LHCN-M2 (cell line): ENCODE data around the gene GPR149. TPM values are rescaled to one million over a fixed set of nuclear protein-coding genes. Genes with fewer than 3 reads are reported as not detected.

Experiments
- DNase-seq: peaks from one replicate; pipeline ENCODE4 v3.0.0-alpha.2; 2012; ENCODE audit warnings: low read depth
- total RNA-seq: library from RNA; depleted of rRNA; stranded (reverse); fragments of >200 nt; gene quantifications from 2 replicates; pipeline ENCODE4 v1.2.3, GENCODE V29; 2014; rRNA removed

GPR149 gene
- total RNA-seq, 1 experiment from 2014 or later, result not detected

DNA sequence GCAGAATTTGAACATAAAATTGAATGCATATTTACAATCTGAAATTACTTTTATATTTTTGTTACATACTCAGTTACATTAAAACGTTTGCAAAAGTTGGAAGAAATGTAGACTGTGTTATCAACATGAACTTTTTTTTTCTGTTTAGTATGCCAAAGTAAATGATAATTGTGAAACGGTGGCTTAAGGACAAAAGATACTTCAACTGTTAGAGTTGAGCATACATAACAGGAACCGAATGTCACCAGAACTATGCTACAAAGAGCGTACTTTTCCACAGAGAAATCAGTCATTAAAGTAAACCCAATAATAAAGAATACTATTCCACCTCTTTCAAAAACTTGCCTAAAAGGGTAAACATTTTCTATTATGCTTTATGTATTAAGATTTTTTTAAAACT lies 91.4 kb downstream of the GPR149 start:
- no peak for DNase-seq

DNA sequence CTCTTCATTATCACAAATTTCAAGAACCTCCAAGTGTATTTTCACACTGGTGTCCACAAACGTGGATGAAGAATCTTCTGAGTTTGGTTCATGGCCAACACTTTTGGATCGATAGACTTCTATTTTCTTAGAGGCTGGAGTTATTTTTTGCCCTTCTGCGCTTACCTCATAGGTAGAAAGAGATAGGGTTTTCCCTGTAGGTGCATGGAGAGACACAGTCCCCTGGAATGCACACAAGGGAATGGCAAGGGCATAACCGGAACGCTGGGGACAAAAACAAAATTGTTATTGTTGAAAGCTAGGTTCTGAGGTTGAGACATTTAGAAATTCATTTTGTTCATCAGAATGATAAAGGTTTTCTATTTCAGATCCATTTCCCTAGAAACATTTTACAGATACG lies 92.0 kb downstream of the GPR149 start:
- DNase-seq, result no peak

DNA sequence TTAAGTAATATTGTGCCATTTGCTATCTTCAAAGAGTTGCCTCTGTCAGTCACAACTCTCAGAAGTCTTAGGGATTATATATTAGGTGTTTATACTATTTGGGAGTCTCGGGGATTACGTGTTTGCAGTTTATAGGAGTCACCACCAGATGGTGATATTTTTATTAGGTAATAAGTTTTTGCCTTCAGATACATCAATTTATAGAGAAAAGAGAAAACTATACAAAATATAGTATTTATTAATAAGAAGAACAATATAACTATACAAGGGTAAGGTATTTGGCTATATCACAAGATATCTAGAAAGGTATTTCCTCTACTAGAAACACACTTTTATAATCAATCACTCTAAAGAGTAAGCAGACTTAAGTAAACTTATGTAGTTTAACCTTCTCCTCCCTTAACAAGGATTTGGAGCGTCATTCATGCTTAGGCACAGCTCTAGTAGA lies 95.0 kb downstream of the GPR149 start:
- DNase-seq, result peak; percentile 39

DNA sequence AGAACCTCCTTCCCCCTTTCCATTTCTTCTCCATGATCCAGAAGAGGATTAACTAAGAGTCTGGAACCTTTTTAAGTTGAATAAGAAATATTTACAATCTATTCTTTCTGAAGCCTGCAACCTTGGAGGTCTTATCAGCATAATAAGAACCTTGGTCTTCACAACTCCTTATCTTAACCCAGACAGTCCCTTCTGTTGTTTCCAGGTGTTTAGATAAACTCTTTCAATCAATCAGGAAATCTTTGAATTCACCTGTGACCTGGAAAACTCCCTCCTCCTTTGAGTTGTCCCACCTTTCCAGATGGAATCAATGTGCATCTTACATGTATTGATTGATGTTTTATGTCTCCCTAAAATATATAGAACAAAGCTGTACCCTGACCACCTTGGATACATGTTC lies 102.1 kb downstream of the GPR149 start:
- no peak for DNase-seq

DNA sequence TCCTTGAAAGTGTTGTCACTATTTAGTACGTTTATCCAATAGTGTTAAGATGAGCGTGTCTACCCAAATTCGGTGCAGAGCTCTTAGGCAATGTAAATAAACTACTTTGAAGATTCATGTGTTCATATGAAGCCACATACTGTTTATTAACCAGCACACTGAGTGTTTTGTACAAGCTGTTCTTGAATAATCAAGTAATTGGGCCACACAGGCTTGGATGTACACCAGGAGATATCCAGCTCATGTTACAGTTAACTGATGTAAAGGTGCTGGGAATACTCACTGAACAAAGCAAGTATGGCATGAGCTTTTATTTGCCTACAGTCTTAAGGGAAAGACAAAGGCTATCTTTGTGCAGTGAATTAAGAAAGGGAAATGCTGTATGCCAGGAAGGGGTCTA lies 105.1 kb downstream of the GPR149 start:
- DNase-seq, result no peak

DNA sequence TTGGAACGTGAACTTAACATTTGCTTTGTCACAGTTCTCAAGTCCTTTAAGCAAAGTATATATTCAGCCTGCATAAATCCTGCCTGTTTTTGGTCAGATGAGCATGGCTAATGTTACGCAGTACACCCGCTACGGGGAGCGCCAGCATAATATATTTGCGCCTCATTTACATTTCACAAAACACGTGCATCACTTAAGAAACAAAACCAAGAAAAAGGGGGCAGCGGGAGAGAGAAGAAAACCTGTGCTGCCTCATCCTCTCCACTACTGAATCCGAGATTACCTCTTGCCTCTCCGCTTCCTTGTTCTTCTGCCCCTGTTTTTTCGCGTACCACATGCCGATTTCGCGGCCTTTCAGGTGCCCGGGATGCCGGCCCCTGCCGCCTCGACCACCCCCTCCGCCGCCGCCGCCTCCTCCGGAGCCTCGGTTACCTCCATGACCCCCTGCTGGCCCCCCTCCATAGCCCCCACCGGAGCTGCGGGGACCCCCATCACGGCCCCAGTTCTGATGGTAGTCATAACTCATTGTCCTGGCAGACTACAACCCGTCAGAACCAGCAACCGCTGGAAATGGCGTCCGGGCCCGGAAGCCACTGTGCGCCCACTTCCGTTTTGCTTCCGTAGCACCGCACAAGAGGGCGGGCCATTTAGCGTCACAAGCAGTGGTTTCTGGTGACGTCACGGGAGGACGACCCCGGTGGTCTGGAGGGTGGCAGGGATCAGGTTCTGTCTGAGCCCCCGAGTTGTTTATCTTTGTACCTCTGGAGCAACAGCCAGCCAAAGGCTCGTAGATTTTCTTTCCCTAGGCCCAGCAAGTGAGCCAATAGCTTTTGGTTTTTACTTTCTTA lies 105.9 kb downstream of the GPR149 start, which contains the start of gene DHX36:
DHX36 (minus strand) TSS at position 597 of the 848 bp plus-strand sequence; CDS start at position 526, 71 bp downstream.
- peak; percentile 86 for DNase-seq

DNA sequence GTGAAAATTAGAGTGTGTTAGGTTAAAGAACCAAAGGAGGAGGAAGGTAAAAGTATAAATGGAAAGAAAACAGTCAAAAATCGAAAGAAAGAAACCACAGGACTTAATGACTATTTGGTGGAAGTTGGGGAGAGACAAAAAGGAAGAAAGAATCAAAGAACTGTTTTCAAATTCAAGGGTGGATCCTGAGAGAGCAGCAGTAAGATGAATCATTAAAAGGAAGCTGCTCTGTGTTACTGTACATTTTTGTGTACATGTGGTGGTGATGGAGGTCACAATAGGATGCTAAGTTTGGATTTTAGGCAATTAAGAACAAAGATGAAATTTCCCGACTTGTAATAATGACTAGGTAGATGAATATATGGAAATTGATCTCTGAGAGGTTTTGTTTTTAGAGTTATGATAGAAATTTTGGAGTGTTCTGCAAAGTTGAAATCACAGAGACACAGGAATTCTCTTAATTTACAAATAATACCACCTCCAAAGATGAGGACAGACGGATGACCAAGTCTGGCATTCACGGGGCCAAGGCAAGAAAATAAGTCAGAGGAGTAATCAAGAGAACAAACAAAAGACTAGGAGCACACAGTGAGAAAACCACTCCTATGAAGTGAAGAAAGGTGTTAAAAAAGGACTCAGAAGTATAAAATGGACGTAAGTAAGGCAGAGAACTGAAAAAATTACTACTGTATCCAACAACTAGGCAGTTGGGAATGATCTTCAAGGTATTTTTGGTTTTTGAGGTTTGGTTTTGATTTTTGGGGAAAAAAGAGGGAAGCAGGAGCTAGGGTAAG lies 112.8 kb downstream of the GPR149 start:
- no peak for DNase-seq

DNA sequence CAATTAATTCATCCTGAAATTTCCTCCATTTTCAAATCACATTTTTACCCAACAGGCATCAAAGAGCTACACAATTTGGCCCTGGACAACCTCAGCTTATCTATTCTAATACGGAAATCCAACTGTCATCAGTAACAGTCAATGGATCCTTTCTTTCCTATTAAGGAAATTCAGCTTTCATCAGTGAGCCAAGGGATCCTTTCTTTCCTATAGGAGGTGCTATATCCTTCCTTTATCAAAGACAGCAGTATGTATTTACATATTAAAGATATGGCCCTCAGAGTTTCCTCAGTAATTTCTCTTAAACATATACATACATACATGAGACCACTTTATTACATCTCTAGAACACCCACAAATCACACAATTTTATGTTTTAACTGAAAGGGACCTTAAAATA lies 115.8 kb downstream of the GPR149 start:
- no peak for DNase-seq

DNA sequence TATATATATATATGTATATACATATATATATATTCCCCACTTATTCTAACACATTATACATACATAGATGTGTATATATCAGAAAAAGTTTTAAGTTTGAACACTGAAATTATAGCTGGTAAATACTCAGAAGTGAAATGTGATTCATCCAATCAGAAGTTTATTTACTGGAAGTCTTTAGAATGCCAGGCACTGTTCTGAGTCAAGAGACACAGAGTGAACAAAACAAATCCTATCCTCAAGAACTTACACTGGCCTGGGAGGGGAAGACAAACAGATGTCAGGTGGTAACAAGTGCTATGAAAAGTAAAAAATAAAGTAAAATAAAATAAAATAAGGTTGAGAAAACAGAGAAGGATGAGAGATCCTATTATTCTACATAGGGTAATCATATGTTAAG lies 119.2 kb downstream of the GPR149 start:
- DNase-seq, result peak; percentile 40

DNA sequence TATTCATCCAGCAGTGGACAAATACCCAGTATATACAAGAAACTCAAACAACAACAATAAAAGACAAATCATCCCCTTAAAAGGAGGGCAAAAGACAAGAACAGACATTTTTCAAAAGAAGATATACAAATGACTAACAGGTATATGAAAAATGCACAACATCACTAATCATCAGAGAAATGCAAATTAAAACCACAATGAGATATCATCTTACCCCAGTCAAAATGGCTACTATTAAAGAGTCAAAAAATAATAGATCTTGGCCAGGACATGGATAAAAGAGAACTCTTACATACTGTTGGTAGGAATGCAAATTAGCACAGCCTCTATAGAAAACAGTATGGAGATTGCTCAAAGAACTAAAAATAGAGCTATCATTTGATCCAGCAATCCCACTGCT lies 122.6 kb downstream of the GPR149 start:
- DNase-seq, result no peak

DNA sequence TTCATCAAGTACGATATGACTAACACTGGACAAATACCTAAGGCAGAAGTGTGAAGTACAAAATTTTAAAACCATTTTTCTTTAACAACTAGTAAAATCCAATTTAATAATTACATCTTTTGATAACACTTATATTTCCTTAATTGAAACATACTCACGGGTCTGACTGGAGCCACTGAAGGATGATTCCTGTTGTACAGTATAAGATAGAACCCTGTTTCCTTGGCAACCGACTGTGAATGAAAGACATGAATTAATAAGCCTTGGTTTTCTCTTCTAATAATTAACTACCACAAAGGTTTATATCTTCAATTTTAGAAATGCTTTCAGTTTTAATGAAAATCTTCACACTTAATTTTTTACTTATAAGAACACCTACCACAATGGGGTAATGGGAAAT lies 125.1 kb downstream of the GPR149 start:
- DNase-seq, result no peak

DNA sequence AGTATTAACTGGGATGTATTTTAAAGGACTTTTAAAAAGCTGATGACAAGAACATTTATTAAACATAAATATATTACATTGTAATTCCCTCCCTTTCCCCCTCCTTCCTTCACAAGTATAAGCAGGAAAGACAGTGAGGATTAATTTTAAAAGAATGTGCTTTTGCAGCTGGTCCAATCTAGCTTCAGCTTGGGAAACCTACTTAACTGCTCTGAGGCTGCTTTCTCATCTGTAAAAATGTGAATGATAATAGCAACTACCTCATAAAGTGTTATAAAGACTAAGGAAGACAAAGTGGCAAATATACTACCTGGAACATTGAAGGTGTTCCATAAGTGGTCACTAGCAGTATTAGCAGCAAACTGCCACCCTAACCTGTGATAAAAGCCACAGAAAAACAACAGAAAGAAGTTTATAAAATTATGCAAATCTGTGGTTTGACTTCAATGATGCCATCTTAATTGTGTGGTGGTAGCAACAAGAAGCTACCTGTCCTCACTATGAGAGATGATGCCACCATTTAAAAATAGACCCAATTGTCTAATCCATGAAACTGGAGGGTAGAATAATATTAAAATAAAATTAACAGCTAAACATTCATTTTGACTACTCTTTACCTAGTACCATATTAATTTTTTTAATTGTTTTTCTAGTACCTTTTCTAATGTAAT lies 125.7 kb downstream of the GPR149 start:
- peak; percentile 28 for DNase-seq

DNA sequence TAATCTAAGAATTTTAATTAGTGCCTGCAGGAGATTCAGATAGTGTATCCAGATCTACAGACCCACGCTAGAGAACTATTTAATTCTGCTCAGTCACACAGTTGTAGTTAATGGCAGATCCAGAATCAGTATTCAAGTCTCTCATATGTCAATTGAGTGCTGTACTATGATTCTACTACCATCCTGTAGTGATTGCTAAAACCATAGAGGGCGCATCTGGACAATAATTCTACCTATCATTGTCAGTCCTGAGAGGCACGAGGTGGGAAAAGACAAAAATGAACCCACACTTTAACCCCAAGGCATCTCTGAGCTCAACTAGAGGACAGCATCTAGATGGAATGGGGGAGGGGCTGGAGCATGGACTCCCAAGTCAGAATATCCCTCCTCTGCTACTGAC lies 128.4 kb downstream of the GPR149 start:
- peak; percentile 4 for DNase-seq

DNA sequence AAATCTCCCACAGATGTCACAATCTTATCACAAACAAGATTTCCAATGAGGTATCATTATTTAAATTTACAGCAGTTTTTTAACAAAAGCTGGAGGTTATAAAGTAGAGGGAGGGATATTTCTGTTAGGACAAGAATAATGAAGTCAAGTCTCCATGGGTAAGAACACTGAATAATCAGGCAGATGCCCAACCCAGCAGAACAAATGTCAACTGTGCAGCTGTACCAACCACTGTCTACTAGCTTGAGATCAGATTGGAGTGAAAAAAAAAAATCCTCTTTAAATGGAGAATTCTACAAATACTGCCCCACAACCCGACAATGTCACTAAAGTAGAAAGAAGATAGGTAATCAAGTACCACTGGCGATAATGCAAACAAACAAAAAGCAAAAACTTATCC lies 136.0 kb downstream of the GPR149 start:
- no peak for DNase-seq

DNA sequence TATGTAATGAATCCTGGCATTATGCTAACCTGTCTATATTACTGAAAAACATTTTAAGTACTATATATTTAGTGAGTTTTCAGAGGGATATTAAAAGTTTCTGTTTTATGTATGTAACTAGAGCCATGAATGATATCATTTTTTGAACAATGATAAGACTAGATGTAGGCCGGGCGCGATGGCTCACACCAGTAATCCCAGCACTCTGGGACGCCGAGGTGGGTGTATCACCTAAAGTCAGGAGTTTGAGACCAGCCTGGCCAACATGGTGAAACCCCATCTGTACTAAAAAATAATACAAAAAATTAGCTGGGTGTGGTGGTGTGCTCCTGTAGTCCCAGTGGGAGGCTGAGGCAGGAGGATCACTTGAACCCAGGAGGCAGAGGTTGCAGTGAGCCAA lies 139.8 kb downstream of the GPR149 start:
- DNase-seq, result no peak

Other genes with a start within 250 kb of the GPR149 start
- 31.9 and 33.0 TPM in 2 replicates for gene DHX36, start 105.7 kb downstream of the GPR149 start, total RNA-seq